Nephron progenitor cell (in vitro differentiated cells): ENCODE results near the gene CDH15.
"Not testable (repeated sequence)": the region's sequence is repeated elsewhere in the genome, so short reads cannot be mapped to it uniquely, and the experiment has no call there.

Experiments
- DNase-seq: peaks from one replicate; pipeline ENCODE4 v3.0.0; 2021
- H3K27ac Mint-ChIP-seq: 2 replicates; pipeline ENCODE4 v1.8.0; 2021; ENCODE audit warnings: mild to moderate bottlenecking, moderate library complexity, mixed read lengths
- H3K27me3 Mint-ChIP-seq: 2 replicates; pipeline ENCODE4 v1.8.0; 2021; ENCODE audit warnings: mild to moderate bottlenecking, low read depth, mixed read lengths; ENCODE audit not compliant: poor library complexity
- H3K36me3 Mint-ChIP-seq: 2 replicates; pipeline ENCODE4 v1.8.0; 2021; ENCODE audit warnings: low read depth, mixed read lengths
- H3K4me1 Mint-ChIP-seq: 2 replicates; pipeline ENCODE4 v1.8.0; 2021; ENCODE audit warnings: mixed read lengths
- H3K4me3 Mint-ChIP-seq: 2 replicates; pipeline ENCODE4 v1.8.0; 2021; ENCODE audit warnings: mild to moderate bottlenecking, moderate library complexity, mixed read lengths
- H3K9me3 Mint-ChIP-seq: 2 replicates; pipeline ENCODE4 v1.8.0; 2021; ENCODE audit warnings: mild to moderate bottlenecking, moderate library complexity, mixed read lengths
- TF ChIP-seq, protein P1 (sequence below): fragments of 200-600 bp; sonication (generic); IDR thresholded peaks from 2 replicates; pipeline ENCODE4 v1.5.0; 2021; ENCODE audit warnings: antibody characterized with exemption

CDH15 gene

DNA sequence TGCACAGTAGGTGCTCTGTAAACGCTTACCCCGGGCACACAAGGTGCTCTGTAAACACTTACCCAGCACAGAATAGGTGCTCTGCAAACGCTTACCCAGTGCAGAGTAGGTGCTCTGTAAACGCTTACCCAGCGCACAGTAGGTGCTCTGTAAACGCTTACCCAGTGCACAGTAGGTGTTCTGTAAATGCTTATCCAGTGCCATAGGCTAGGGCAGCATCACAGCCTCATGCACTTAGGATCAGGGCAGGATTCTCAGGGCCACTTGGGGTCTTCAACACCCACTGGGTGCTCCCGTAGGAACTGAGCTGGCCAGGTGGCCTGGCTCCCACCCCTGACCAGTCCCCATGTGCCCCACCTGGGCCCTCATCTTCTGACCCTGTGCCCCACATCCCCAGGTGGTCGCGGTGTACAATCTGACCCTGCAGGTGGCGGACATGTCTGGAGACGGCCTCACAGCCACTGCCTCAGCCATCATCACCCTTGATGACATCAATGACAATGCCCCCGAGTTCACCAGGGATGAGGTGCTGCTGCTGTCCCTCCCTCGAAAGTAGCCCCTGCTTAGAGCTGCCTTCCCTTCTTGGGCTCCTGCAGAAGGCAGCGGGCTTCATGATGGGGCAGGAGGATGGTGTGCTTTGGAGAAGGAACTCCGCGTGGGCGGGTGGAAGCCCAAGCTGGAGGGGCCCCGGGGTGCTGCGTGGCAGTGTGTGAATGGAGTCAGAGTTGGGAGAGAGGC lies 15.7 kb downstream of the CDH15 start:
- Mint-ChIP-seq H3K4me3 (no peak overlapping the region), H3K9me3 (no peaks in the 10 kb centered on the region), H3K4me1 (no peaks in the 10 kb centered on the region), H3K36me3 (no peaks in the 10 kb centered on the region), H3K27me3 (peaks cover 64% of the 10 kb centered on the region), H3K27ac (no peak overlapping the region)
- TF ChIP-seq, protein P1, sequence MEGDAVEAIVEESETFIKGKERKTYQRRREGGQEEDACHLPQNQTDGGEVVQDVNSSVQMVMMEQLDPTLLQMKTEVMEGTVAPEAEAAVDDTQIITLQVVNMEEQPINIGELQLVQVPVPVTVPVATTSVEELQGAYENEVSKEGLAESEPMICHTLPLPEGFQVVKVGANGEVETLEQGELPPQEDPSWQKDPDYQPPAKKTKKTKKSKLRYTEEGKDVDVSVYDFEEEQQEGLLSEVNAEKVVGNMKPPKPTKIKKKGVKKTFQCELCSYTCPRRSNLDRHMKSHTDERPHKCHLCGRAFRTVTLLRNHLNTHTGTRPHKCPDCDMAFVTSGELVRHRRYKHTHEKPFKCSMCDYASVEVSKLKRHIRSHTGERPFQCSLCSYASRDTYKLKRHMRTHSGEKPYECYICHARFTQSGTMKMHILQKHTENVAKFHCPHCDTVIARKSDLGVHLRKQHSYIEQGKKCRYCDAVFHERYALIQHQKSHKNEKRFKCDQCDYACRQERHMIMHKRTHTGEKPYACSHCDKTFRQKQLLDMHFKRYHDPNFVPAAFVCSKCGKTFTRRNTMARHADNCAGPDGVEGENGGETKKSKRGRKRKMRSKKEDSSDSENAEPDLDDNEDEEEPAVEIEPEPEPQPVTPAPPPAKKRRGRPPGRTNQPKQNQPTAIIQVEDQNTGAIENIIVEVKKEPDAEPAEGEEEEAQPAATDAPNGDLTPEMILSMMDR = no peak
- DNase-seq = peak; percentile 44

DNA sequence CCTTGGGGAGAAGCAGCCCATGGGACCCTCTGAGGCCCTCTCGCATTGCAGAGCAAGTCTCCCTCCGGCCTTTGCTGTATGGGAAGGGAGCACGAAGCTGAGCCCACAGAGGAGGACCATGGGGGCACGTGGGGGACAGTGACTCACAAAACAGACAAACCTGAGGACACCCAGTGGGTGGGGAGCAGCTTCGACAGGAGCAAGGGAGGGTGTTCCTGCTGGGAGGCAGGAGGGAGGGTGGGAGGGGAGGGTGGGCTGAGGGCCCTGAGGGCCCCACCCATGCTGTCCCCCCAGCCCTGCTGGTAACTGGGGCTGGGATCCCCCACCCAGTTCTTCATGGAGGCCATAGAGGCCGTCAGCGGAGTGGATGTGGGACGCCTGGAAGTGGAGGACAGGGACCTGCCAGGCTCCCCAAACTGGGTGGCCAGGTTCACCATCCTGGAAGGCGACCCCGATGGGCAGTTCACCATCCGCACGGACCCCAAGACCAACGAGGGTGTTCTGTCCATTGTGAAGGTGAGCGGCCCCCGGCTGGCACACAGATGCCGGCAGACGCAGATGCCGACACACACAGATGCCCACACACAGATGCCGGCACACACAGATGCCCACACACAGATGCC lies 16.3 kb downstream of the CDH15 start:
- Mint-ChIP-seq H3K36me3 (no peaks in the 10 kb centered on the region), H3K4me3 (no peak overlapping the region), H3K27me3 (peaks cover 59% of the 10 kb centered on the region), H3K4me1 (no peaks in the 10 kb centered on the region), H3K9me3 (no peaks in the 10 kb centered on the region), H3K27ac (no peak overlapping the region)
- TF ChIP-seq, protein P1 = no peak
- peak; percentile 28 for DNase-seq

DNA sequence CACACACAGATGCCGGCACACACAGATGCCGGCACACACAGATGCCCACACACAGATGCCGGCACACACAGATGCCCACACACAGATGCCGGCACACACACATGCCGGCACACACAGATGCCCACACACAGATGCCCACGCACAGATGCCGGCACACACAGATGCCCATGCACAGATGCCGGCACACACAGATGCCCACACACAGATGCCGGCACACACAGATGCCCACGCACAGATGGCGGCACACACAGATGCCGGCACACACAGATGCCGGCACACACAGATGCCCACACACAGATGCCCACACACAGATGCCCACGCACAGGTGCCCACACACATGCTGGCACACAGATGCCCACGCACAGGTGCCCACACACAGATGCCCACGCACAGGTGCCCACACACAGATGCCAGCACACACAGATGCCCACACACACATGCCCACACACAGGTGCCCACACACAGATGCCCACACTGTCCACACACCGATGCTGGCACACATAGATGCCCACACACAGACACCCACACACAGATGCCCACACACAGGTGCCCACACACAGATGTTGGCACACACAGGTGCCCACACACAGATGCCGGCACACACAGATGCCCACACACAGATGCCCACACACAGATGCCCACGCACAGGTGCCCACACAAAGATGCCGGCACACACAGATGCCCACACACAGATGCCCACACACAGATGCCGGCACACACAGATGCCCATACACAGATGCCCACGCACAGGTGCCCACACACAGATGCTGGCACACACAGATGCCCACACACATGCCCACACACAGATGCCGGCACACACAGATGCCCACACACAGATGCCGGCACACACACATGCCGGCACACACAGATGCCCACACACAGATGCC lies 17.2 kb downstream of the CDH15 start:
- not testable (repeated sequence) for H3K36me3 Mint-ChIP-seq, H3K4me1 Mint-ChIP-seq, DNase-seq, H3K27ac Mint-ChIP-seq, H3K4me3 Mint-ChIP-seq, H3K9me3 Mint-ChIP-seq
- H3K27me3 Mint-ChIP-seq = peaks cover 53% of the 10 kb centered on the region

DNA sequence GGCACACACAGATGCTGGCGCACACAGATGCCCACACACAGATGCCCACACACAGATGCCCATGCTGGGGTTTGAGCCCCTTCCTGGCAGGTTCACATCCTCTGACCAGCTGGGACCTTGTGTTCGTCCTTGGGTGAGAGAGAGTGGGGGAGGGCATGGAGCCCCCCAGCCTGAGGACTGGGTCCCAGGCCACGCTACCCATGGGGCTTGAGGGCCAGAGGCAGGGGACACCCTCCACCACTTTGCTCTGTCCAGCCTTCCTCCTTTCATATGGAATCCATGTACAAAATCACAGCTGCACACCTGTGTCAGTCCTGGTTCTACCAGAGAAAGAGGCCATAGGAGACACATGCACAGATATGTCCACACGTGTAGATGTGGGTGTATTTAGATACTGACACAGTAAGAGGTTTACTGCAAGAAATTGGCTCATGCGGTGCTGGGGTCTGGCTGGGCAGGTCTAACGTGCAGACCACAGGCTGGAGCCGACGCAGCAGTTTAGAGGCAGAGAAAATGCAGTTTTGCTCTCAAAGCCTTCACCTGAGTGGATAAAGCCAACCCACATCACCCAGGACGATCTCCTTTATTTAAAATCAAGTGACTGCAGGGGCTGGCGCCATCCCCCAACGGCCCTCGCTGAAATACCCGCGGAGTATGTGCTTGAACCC lies 17.9 kb downstream of the CDH15 start:
- Mint-ChIP-seq H3K27me3 (peaks cover 52% of the 10 kb centered on the region), H3K36me3 (no peaks in the 10 kb centered on the region), H3K4me3 (no peak overlapping the region), H3K27ac (no peak overlapping the region), H3K4me1 (no peaks in the 10 kb centered on the region), H3K9me3 (no peaks in the 10 kb centered on the region)
- TF ChIP-seq, protein P1 = no peak
- DNase-seq = peak; percentile 12

DNA sequence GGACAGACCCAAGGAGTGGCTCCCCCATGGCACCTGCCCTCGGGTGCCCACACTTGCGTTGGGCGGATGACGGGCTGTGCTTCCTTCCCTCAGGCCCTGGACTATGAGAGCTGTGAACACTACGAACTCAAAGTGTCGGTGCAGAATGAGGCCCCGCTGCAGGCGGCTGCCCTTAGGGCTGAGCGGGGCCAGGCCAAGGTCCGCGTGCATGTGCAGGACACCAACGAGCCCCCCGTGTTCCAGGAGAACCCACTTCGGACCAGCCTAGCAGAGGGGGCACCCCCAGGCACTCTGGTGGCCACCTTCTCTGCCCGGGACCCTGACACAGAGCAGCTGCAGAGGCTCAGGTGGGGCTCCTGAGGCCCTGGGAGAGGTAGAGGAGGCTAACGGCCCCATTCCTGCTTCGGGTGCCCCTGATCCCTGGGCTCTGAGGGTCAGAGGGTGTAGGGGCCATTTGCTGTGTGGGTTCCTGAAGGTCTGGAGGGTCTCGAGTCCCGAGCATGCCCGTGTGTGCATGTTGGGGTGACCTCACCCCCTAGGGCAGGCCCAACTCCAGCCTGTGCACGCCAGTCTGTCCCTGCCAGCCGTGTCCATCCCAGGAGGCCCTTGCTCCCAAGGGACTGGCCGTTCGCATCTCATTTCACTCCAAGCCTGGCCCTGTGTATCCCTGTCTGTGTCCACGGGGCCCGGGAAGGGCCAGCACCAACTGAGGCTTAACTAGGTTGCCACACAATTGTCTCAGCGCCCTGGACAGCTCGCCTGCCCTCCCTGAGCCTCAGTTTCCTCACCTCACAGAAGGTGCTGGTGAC lies 18.8 kb downstream of the CDH15 start:
- Mint-ChIP-seq H3K27ac (peak overlapping the region; percentile 32), H3K4me3 (no peak overlapping the region), H3K4me1 (no peaks in the 10 kb centered on the region), H3K27me3 (peaks cover 46% of the 10 kb centered on the region), H3K9me3 (no peaks in the 10 kb centered on the region), H3K36me3 (no peaks in the 10 kb centered on the region)
- DNase-seq = peak; percentile 16
- TF ChIP-seq, protein P1 = no peak
